ENCODE results near the gene ENPP6.

The ENPP6 gene

DNA sequence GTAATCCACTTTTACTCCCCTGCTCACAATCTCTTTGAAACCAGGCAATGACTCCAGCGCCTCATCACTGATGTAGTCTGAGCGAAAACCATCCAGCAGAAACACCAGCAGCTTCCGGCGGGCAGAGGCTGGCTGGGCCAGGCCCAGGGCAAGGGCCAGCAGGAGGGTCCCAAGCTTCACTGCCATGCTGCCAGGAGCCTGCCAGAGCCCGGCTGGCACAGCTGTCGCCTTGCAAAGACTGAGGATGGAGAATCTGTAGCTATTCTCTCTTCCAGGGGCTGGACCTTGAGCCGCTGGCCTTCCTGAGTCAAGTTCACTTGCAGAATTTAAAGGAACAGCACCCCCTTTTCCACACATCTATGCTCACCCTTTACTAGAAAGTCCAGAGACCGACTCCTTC, at the start of gene ENPP6:
ENPP6 (minus strand) TSS at position 240 of the 400 bp plus-strand sequence; CDS start at position 186, 54 bp downstream.
- ATAC-seq = no peak
- TF ChIP-seq ZFP30 (CRISPR knock-in tag; IDR thresholded peaks at IDR 0.05) = no peak
- no peak for TF ChIP-seq TOX (CRISPR knock-in tag; IDR thresholded peaks at IDR 0.05; ENCODE audit: borderline replicate concordance)
- no peak for TF ChIP-seq ESRRG (CRISPR knock-in tag; IDR thresholded peaks at IDR 0.05)
- TF ChIP-seq CREB5 (CRISPR knock-in tag; IDR thresholded peaks at IDR 0.05; ENCODE audit: low read depth) = no peak
- TF ChIP-seq, protein P1, sequence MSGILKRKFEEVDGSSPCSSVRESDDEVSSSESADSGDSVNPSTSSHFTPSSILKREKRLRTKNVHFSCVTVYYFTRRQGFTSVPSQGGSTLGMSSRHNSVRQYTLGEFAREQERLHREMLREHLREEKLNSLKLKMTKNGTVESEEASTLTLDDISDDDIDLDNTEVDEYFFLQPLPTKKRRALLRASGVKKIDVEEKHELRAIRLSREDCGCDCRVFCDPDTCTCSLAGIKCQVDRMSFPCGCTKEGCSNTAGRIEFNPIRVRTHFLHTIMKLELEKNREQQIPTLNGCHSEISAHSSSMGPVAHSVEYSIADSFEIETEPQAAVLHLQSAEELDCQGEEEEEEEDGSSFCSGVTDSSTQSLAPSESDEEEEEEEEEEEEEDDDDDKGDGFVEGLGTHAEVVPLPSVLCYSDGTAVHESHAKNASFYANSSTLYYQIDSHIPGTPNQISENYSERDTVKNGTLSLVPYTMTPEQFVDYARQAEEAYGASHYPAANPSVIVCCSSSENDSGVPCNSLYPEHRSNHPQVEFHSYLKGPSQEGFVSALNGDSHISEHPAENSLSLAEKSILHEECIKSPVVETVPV (CRISPR knock-in tag; IDR thresholded peaks at IDR 0.05) = no peak
- TF ChIP-seq ISL1 (CRISPR knock-in tag; IDR thresholded peaks at IDR 0.05) = no peak
- TF ChIP-seq ZNF565 (CRISPR knock-in tag; conservative IDR thresholded peaks at IDR 0.05; ENCODE audit: low read depth) = no peak
- no peak for TF ChIP-seq ARNTL (CRISPR knock-in tag; IDR thresholded peaks at IDR 0.05; ENCODE audit: borderline replicate concordance, low read depth)
- TF ChIP-seq ZC3H10 (CRISPR knock-in tag; IDR thresholded peaks at IDR 0.05) = no peak
- no peak for TF ChIP-seq BACH2 (CRISPR knock-in tag; IDR thresholded peaks at IDR 0.05; ENCODE audit: borderline replicate concordance)
- TF ChIP-seq PPARA (CRISPR knock-in tag; IDR thresholded peaks at IDR 0.05; ENCODE audit: borderline replicate concordance) = no peak
- no peak for TF ChIP-seq RARB (CRISPR knock-in tag; IDR thresholded peaks at IDR 0.05)
- TF ChIP-seq OSR1 (CRISPR knock-in tag; IDR thresholded peaks at IDR 0.05) = no peak
- no peak for TF ChIP-seq ZFP3 (CRISPR knock-in tag; IDR thresholded peaks at IDR 0.05)
- TF ChIP-seq TCF4 (CRISPR knock-in tag; IDR thresholded peaks at IDR 0.05; ENCODE audit: borderline replicate concordance) = no peak
- TF ChIP-seq, protein P2, sequence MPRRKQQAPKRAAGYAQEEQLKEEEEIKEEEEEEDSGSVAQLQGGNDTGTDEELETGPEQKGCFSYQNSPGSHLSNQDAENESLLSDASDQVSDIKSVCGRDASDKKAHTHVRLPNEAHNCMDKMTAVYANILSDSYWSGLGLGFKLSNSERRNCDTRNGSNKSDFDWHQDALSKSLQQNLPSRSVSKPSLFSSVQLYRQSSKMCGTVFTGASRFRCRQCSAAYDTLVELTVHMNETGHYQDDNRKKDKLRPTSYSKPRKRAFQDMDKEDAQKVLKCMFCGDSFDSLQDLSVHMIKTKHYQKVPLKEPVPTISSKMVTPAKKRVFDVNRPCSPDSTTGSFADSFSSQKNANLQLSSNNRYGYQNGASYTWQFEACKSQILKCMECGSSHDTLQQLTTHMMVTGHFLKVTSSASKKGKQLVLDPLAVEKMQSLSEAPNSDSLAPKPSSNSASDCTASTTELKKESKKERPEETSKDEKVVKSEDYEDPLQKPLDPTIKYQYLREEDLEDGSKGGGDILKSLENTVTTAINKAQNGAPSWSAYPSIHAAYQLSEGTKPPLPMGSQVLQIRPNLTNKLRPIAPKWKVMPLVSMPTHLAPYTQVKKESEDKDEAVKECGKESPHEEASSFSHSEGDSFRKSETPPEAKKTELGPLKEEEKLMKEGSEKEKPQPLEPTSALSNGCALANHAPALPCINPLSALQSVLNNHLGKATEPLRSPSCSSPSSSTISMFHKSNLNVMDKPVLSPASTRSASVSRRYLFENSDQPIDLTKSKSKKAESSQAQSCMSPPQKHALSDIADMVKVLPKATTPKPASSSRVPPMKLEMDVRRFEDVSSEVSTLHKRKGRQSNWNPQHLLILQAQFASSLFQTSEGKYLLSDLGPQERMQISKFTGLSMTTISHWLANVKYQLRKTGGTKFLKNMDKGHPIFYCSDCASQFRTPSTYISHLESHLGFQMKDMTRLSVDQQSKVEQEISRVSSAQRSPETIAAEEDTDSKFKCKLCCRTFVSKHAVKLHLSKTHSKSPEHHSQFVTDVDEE (CRISPR knock-in tag; IDR thresholded peaks at IDR 0.05) = no peak
- TF ChIP-seq SNAI2 (CRISPR knock-in tag; IDR thresholded peaks at IDR 0.05) = no peak

DNA sequence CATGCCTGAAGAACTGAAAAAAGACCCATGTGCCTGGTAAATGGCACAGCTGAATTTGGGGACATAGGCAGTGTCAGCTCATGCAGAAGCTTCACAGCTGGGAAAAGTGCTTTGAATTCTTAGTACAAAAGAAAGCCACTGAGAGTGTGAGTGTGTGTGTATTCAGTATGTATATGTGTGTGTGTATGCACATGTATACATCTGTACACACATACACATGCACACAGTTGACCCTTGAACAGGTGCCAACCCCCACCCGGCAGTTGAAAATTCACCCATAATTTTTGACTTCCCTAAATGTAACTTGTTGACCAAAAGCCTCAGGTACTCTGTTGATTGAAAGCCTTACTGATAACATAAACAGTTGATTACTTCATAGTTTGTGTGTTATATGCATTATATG, 49.5 kb upstream of the ENPP6 start:
- no peak for ATAC-seq
- TF ChIP-seq ISL1 (CRISPR knock-in tag; IDR thresholded peaks at IDR 0.05) (no peak), TCF4 (CRISPR knock-in tag; IDR thresholded peaks at IDR 0.05; ENCODE audit: borderline replicate concordance) (no peak), ZC3H10 (CRISPR knock-in tag; IDR thresholded peaks at IDR 0.05) (no peak), ZFP3 (CRISPR knock-in tag; IDR thresholded peaks at IDR 0.05) (no peak), ZNF8 (CRISPR knock-in tag; IDR thresholded peaks at IDR 0.05) (no peak)
- TF ChIP-seq, protein P1 (CRISPR knock-in tag; IDR thresholded peaks at IDR 0.05) = no peak
- TF ChIP-seq, protein P2 (CRISPR knock-in tag; IDR thresholded peaks at IDR 0.05) = no peak

- TF ChIP-seq, protein P2 (CRISPR knock-in tag; IDR thresholded peaks at IDR 0.05) = no peak
- no peak for TF ChIP-seq PPARA (CRISPR knock-in tag; IDR thresholded peaks at IDR 0.05; ENCODE audit: borderline replicate concordance)
- no peak for TF ChIP-seq BACH2 (CRISPR knock-in tag; IDR thresholded peaks at IDR 0.05; ENCODE audit: borderline replicate concordance)
- TF ChIP-seq TCF4 (CRISPR knock-in tag; IDR thresholded peaks at IDR 0.05; ENCODE audit: borderline replicate concordance) = no peak
- TF ChIP-seq ZNF70 (CRISPR knock-in tag; IDR thresholded peaks at IDR 0.05) = no peak
Observed at GRCh38 chr4:184265546-184266351, 48.1 kb upstream of the ENPP6 start.

More at GRCh38 chr4:184265546-184266351, 48.1 kb upstream of the ENPP6 start:
- ATAC-seq = peak; percentile 58
